HEK293 (cell line): ENCODE data around the gene C2CD3.

Experiments
- CTCF ChIP-seq: fragments of 450-650 bp; formaldehyde crosslinking; IDR thresholded peaks from 2 replicates; pipeline ENCODE4 v1.5.1; 2016; ENCODE audit warnings: missing biosample characterization, missing genetic modification characterization
- KLF16 ChIP-seq: fragments of 450-650 bp; formaldehyde crosslinking; IDR thresholded peaks from 2 replicates; pipeline ENCODE4 v1.5.1; 2017; ENCODE audit warnings: missing biosample characterization, missing genetic modification characterization
- ZEB2 ChIP-seq: fragments of 450-650 bp; formaldehyde crosslinking; IDR thresholded peaks from 2 replicates; pipeline ENCODE4 v1.5.1; 2016; ENCODE audit warnings: missing biosample characterization, missing genetic modification characterization
- ZNF121 ChIP-seq: fragments of 450-650 bp; formaldehyde crosslinking; IDR thresholded peaks from 2 replicates; pipeline ENCODE4 v1.5.1; 2016; ENCODE audit warnings: missing biosample characterization, missing genetic modification characterization
- ZNF175 ChIP-seq: fragments of 450-650 bp; formaldehyde crosslinking; IDR thresholded peaks from 2 replicates; pipeline ENCODE4 v1.5.1; 2016; ENCODE audit warnings: missing biosample characterization, missing genetic modification characterization
- ZNF274 ChIP-seq, 2 experiments: fragments of 200-500 bp in 1 of 2; fragments of 450-650 bp in 1 of 2; sonication (Bioruptor generic) in 1 of 2; formaldehyde crosslinking in 1 of 2; IDR thresholded peaks; 2 replicates each; pipeline versions ENCODE4 v1.5.1 to v1.6.1; 2014 to 2016; ENCODE audit warnings: borderline replicate concordance in 1 of 2, inconsistent platforms in 1 of 2, low read length in 1 of 2, missing biosample characterization in 1 of 2, missing genetic modification characterization in 1 of 2
- ZNF670 ChIP-seq: fragments of 450-650 bp; formaldehyde crosslinking; IDR thresholded peaks from 2 replicates; pipeline ENCODE4 v1.5.1; 2016; ENCODE audit warnings: missing biosample characterization, missing genetic modification characterization, low read depth
- ZNF747 ChIP-seq: fragments of 450-650 bp; formaldehyde crosslinking; IDR thresholded peaks from 2 replicates; pipeline ENCODE4 v1.5.1; 2016; ENCODE audit warnings: missing biosample characterization, missing genetic modification characterization
- ZNF76 ChIP-seq: fragments of 450-650 bp; formaldehyde crosslinking; IDR thresholded peaks from 2 replicates; pipeline ENCODE4; 2016; ENCODE audit warnings: low read depth, missing biosample characterization, missing genetic modification characterization, borderline replicate concordance
- TF ChIP-seq, protein P1 (sequence below): fragments of 450-650 bp; formaldehyde crosslinking; IDR thresholded peaks from 2 replicates; pipeline ENCODE4 v1.5.1; 2016; ENCODE audit warnings: missing biosample characterization, missing genetic modification characterization

GRCh38 chr11:74084796-74085541 lies 85.8 kb downstream of the C2CD3 start:
- no peak for TF ChIP-seq ZNF747 (tag by site-specific recombination)
- TF ChIP-seq ZNF274 (IDR thresholded peaks at IDR 0.05; ENCODE audit: low read length): no peak
- no peak for TF ChIP-seq ZNF274 (tag by site-specific recombination; IDR thresholded peaks at IDR 0.05; ENCODE audit: borderline replicate concordance)
- TF ChIP-seq ZNF175 (tag by site-specific recombination): no peak
- TF ChIP-seq, protein P1, sequence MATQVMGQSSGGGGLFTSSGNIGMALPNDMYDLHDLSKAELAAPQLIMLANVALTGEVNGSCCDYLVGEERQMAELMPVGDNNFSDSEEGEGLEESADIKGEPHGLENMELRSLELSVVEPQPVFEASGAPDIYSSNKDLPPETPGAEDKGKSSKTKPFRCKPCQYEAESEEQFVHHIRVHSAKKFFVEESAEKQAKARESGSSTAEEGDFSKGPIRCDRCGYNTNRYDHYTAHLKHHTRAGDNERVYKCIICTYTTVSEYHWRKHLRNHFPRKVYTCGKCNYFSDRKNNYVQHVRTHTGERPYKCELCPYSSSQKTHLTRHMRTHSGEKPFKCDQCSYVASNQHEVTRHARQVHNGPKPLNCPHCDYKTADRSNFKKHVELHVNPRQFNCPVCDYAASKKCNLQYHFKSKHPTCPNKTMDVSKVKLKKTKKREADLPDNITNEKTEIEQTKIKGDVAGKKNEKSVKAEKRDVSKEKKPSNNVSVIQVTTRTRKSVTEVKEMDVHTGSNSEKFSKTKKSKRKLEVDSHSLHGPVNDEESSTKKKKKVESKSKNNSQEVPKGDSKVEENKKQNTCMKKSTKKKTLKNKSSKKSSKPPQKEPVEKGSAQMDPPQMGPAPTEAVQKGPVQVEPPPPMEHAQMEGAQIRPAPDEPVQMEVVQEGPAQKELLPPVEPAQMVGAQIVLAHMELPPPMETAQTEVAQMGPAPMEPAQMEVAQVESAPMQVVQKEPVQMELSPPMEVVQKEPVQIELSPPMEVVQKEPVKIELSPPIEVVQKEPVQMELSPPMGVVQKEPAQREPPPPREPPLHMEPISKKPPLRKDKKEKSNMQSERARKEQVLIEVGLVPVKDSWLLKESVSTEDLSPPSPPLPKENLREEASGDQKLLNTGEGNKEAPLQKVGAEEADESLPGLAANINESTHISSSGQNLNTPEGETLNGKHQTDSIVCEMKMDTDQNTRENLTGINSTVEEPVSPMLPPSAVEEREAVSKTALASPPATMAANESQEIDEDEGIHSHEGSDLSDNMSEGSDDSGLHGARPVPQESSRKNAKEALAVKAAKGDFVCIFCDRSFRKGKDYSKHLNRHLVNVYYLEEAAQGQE: no peak
- TF ChIP-seq CTCF: no peak
- no peak for TF ChIP-seq KLF16 (tag by site-specific recombination)
- TF ChIP-seq ZNF76 (tag by site-specific recombination): no peak
- TF ChIP-seq ZNF121 (tag by site-specific recombination): no peak
- no peak for TF ChIP-seq ZEB2 (tag by site-specific recombination)
- no peak for TF ChIP-seq ZNF670
